Measurements from ENCODE around the gene CCHCR1. TPM values are rescaled to one million over a fixed set of nuclear protein-coding genes. Genes with fewer than 3 reads are reported as not detected.
"Not testable (repeated sequence)": the region's sequence is repeated elsewhere in the genome, so short reads cannot be mapped to it uniquely, and the experiment has no call there.

The CCHCR1 gene
- total and polyA plus RNA-seq, 2 of the 13 experiments (the other 11 are each of a cell fraction or from before 2014, with no cell fraction given), result 14.6 to 28.2 TPM

GRCh38 chr6:31196251-31197022 lies 38.8 kb upstream of the CCHCR1 start:
- H4K20me1 ChIP-seq (ENCODE audit: insufficient read depth, low read length); H3K36me3 ChIP-seq (replicated peaks in 1 of 2; ENCODE audit: control insufficient read depth in 1 of 2, insufficient read depth in 2 of 2, low read length in 2 of 2); H2AFZ ChIP-seq (ENCODE audit: low read length); H3K9me3 ChIP-seq (ENCODE audit: low read length); FAIRE-seq; in situ Hi-C loops (cut with HindIII; ENCODE audit: extremely low pct_ligation_motif_present, low pct_unique_long_range_greater_than_20kb); H3K27me3 ChIP-seq (ENCODE audit: control insufficient read depth in 1 of 2, insufficient read depth in 2 of 2, low read length in 2 of 2); ATAC-seq; BruUV-seq (replicated peaks); DNase-seq (ENCODE audit: low spot score); TF ChIP-seq EP300 (IDR thresholded peaks at IDR 0.05; ENCODE audit: low read depth in 2 of 2, low read length in 2 of 2): not testable (repeated sequence)
- intact Hi-C loops (cut with micrococcal nuclease; ENCODE audit: unreplicated experiment), result loop anchor here (1.0 to 2.0 kb wide), 2 partner anchors 76 to 171 kb away; partner anchors contain the start of gene HLA-C
- POLR2A ChIA-PET, result interaction anchor here (1.3 to 2.7 kb wide), 4 partner anchors 12 to 170 kb away, joined by 3 to 20 read pairs (median 10); no protein-coding TSS in a partner anchor
- WGBS (ENCODE audit: low lambda C conversion rate), result 82% methylated on average over 25 of the region's 25 CpGs
- peak overlapping the region; percentile 94 for H3K27ac ChIP-seq (ENCODE audit: extremely low read length, insufficient read depth, low read length)
- peak overlapping the region in 2 of 3 experiments; percentile 95 to 96; a peak in 4 of 6 replicates for H3K4me3 ChIP-seq (replicated peaks in 1 of 3; ENCODE audit: insufficient read depth in 1 of 3, low read depth in 2 of 3, low read length in 3 of 3)
- CTCF ChIA-PET (ENCODE audit: low intra/inter-chr PET ratio, low total read pairs), result interaction anchor here (3.2 kb wide), 1 partner anchor 171 kb away, joined by 67 read pairs; no protein-coding TSS in a partner anchor
- peaks cover 39% of the 10 kb centered on the region for H3K4me1 ChIP-seq (ENCODE audit: insufficient read depth, low read length)
- H3K9ac ChIP-seq (ENCODE audit: insufficient read depth, low read depth, low read length), result peak overlapping the region; percentile 85; the same call in 1 of the 2 replicates
- peaks cover 13% of the 10 kb centered on the region for H3K79me2 ChIP-seq (ENCODE audit: insufficient read depth, low read length)
- peak overlapping the region; percentile 87 for H3K4me2 ChIP-seq (ENCODE audit: low read depth, low read length)
- 0 out of 2 replicates have a peak, but pooled peaks have one; percentile 27 for TF ChIP-seq ZNF296 (CRISPR knock-in tag; conservative IDR thresholded peaks at IDR 0.05)
- TF ChIP-seq SMYD3 (CRISPR knock-in tag; IDR thresholded peaks at IDR 0.05), result 0 out of 2 replicates have a peak, but pooled peaks have one; percentile 38
- TF ChIP-seq ARID2 (CRISPR knock-in tag; IDR thresholded peaks at IDR 0.05; ENCODE audit: borderline replicate concordance), result 0 out of 2 replicates have a peak, but pooled peaks have one; percentile 52
- peak; percentile 42 to 55; a peak in 3 of 4 replicates for TF ChIP-seq POLR2A (IDR thresholded peaks at IDR 0.05; ENCODE audit: insufficient read depth in 1 of 2, low read depth in 2 of 2, low read length in 2 of 2)
- 0 out of 2 replicates have a peak, but pooled peaks have one; percentile 41 for TF ChIP-seq ZBTB7A (CRISPR knock-in tag; IDR thresholded peaks at IDR 0.05)
- TF ChIP-seq ZNF276 (CRISPR knock-in tag; IDR thresholded peaks at IDR 0.05; ENCODE audit: low read depth), result 0 out of 2 replicates have a peak, but pooled peaks have one; percentile 12
- TF ChIP-seq THAP9 (CRISPR knock-in tag; IDR thresholded peaks at IDR 0.05; ENCODE audit: borderline replicate concordance), result 0 out of 2 replicates have a peak, but pooled peaks have one; percentile 6
- 0 out of 2 replicates have a peak, but pooled peaks have one; percentile 15 for TF ChIP-seq RBFOX2 (IDR thresholded peaks at IDR 0.05; ENCODE audit: low read depth, low read length)
- peak; percentile 28; the same call in 1 of the 2 replicates for TF ChIP-seq ZBTB38 (CRISPR knock-in tag; IDR thresholded peaks at IDR 0.05)
- TF ChIP-seq REPIN1 (CRISPR knock-in tag; IDR thresholded peaks at IDR 0.05; ENCODE audit: borderline replicate concordance, low read depth), result 0 out of 2 replicates have a peak, but pooled peaks have one; percentile 44
- TF ChIP-seq NFYC (CRISPR knock-in tag; IDR thresholded peaks at IDR 0.05), result peak; percentile 74
- 0 out of 2 replicates have a peak, but pooled peaks have one; percentile 67 for TF ChIP-seq SNAPC2 (CRISPR knock-in tag; IDR thresholded peaks at IDR 0.05)
- TF ChIP-seq EP300 (CRISPR knock-in tag; IDR thresholded peaks at IDR 0.05; ENCODE audit: borderline replicate concordance), result 0 out of 2 replicates have a peak, but pooled peaks have one; percentile 17
- TF ChIP-seq ZNF710 (CRISPR knock-in tag; IDR thresholded peaks at IDR 0.05; ENCODE audit: borderline replicate concordance), result 0 out of 2 replicates have a peak, but pooled peaks have one; percentile 3

All from HepG2 (cell line).